Measurements from ENCODE around the gene GPR78. TPM values are rescaled to one million over a fixed set of nuclear protein-coding genes. Genes with fewer than 3 reads are reported as not detected.

GPR78 gene
- total RNA-seq, 1 experiment from 2014 or later: not detected

DNA sequence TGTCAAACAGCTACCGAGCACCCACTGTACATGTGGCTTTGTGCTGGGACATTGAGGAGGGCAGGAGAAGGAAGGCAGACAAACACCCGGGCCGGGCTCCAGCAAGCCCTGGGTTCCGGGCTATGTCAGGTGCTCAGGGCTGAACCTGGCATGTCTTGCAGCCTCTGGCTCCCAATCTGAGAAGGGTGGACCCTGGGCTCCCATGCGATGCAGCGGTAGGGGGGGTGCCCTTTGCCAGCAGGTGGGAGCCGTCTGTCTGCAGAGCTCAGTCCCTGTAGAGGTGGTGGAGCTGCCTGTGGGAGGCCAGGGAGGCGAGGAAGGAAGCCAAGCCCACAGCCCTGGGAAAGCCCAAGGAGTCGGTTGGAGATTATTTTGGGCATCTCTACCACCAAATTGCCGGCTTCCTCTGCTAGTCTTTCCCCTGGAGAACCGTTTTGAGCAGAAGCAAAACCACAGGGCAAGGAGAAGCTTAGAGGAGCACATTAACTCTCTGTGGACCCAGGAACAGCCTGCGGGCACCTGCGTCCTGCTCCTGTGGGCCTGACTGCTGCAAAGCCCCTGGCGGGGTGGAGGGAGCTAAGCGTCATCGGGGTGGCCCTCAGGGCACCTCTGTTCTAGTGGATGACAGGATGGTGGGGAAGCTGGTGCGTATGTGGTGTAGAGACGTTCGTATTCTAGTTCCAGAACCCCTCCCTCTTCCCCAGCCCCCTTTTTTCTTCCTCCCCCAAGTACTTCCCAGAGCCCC, 22.7 kb downstream of the GPR78 start:
- Mint-ChIP-seq H3K4me1 (ENCODE audit: low read depth, unreplicated experiment) (peaks cover 9% of the 10 kb centered on the region), H3K9me3 (ENCODE audit: low read depth, unreplicated experiment) (no peaks in the 10 kb centered on the region), H3K36me3 (ENCODE audit: insufficient read depth, unreplicated experiment) (no peaks in the 10 kb centered on the region), H3K27ac (ENCODE audit: unreplicated experiment) (no peak overlapping the region), H3K4me3 (ENCODE audit: low read depth, unreplicated experiment) (no peak overlapping the region), H3K27me3 (ENCODE audit: unreplicated experiment) (peaks cover 16% of the 10 kb centered on the region)
- no peak for DNase-seq
- CTCF ChIA-PET: no interaction called here
- BruUV-seq (replicated peaks): no TSS peak
- TF ChIP-seq CTCF (IDR thresholded peaks at IDR 0.05; ENCODE audit: unreplicated experiment): no peak
- intact Hi-C loops (cut with micrococcal nuclease; ENCODE audit: unreplicated experiment): no loop called here

DNA sequence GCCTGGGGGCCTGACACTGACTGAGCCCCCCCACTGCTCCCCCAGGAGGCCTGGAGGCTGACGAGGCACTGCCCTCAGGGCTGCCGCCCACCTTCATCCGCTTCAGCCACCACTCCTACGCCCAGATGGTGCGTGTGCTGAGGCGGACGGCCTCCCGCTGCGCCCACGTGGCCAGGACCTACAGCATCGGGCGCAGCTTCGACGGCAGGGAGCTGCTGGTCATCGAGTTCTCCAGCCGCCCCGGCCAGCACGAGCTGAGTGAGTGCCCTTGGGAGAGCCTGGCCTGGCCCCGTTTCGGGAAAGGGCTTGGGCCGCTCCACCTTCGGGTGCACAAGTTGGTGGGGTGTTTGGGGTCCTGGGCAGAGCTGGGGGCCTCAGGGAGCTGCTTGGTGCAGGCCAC, 23.7 kb downstream of the GPR78 start:
- intact Hi-C loops (cut with micrococcal nuclease; ENCODE audit: unreplicated experiment): no loop called here
- Mint-ChIP-seq H3K4me1 (ENCODE audit: low read depth, unreplicated experiment) (peaks cover 9% of the 10 kb centered on the region), H3K27ac (ENCODE audit: unreplicated experiment) (no peak overlapping the region), H3K27me3 (ENCODE audit: unreplicated experiment) (peaks cover 23% of the 10 kb centered on the region), H3K36me3 (ENCODE audit: insufficient read depth, unreplicated experiment) (no peaks in the 10 kb centered on the region), H3K4me3 (ENCODE audit: low read depth, unreplicated experiment) (no peak overlapping the region), H3K9me3 (ENCODE audit: low read depth, unreplicated experiment) (no peaks in the 10 kb centered on the region)
- no peak for TF ChIP-seq CTCF (IDR thresholded peaks at IDR 0.05; ENCODE audit: unreplicated experiment)
- no TSS peak for BruUV-seq (replicated peaks)
- CTCF ChIA-PET: no interaction called here
- DNase-seq: no peak

- H3K4me1 Mint-ChIP-seq (ENCODE audit: low read depth, unreplicated experiment): no peaks in the 10 kb centered on the region
- H3K36me3 Mint-ChIP-seq (ENCODE audit: insufficient read depth, unreplicated experiment): no peaks in the 10 kb centered on the region
- no peak for TF ChIP-seq CTCF (IDR thresholded peaks at IDR 0.05; ENCODE audit: unreplicated experiment)
- no TSS peak for BruUV-seq (replicated peaks)
- no peak overlapping the region for H3K27ac Mint-ChIP-seq (ENCODE audit: unreplicated experiment)
- intact Hi-C loops (cut with micrococcal nuclease; ENCODE audit: unreplicated experiment): no loop called here
- DNase-seq: no peak
- H3K4me3 Mint-ChIP-seq (ENCODE audit: low read depth, unreplicated experiment): no peak overlapping the region
- CTCF ChIA-PET: interaction anchor here (0.5 kb wide), 1 partner anchor 170 kb away, joined by 3 read pairs; no protein-coding TSS in a partner anchor
- H3K9me3 Mint-ChIP-seq (ENCODE audit: low read depth, unreplicated experiment): no peaks in the 10 kb centered on the region
- H3K27me3 Mint-ChIP-seq (ENCODE audit: unreplicated experiment): peaks cover 37% of the 10 kb centered on the region
Observed at GRCh38 chr4:8605289-8605688, 25.1 kb downstream of the GPR78 start.

- no peak for DNase-seq
- intact Hi-C loops (cut with micrococcal nuclease; ENCODE audit: unreplicated experiment): no loop called here
- no peaks in the 10 kb centered on the region for H3K9me3 Mint-ChIP-seq (ENCODE audit: low read depth, unreplicated experiment)
- TF ChIP-seq CTCF (IDR thresholded peaks at IDR 0.05; ENCODE audit: unreplicated experiment): no peak
- no peaks in the 10 kb centered on the region for H3K4me1 Mint-ChIP-seq (ENCODE audit: low read depth, unreplicated experiment)
- no peaks in the 10 kb centered on the region for H3K36me3 Mint-ChIP-seq (ENCODE audit: insufficient read depth, unreplicated experiment)
- CTCF ChIA-PET: no interaction called here
- H3K27me3 Mint-ChIP-seq (ENCODE audit: unreplicated experiment): peaks cover 49% of the 10 kb centered on the region
- no peak overlapping the region for H3K4me3 Mint-ChIP-seq (ENCODE audit: low read depth, unreplicated experiment)
- no TSS peak for BruUV-seq (replicated peaks)
- H3K27ac Mint-ChIP-seq (ENCODE audit: unreplicated experiment): no peak overlapping the region
Observed at GRCh38 chr4:8606476-8606875, 26.3 kb downstream of the GPR78 start.

Measured in Calu3 (cell line).